IMR-90 (cell line): ENCODE measurements around the gene PACS1. TPM values are rescaled to one million over a fixed set of nuclear protein-coding genes. Genes with fewer than 3 reads are reported as not detected.

Experiments
- ATAC-seq: fragments of 200-7000 bp; cut with Tn5 transposase; 2 replicates; pipeline ENCODE4 v1.9.1; 2020; ENCODE audit warnings: low read depth, mild to moderate bottlenecking, moderate library complexity
- BruUV-seq: library from RNA; stranded (reverse); fragments of 400-500 nt; replicated peaks from 2 replicates; lab custom pipeline; 2021; lab: Mats Ljungman, UMichigan
- CTCF ChIA-PET: fragments of 300-600 bp; formaldehyde crosslinking; extraction: SDS; loops from one replicate; lab custom pipeline; 2021; ENCODE audit warnings: antibody characterized with exemption; lab: Yijun Ruan, JAX
- POLR2A ChIA-PET: fragments of 300-600 bp; sonication (Branson Sonifier 250); formaldehyde crosslinking; loops from one replicate; lab custom pipeline; 2022; ENCODE audit warnings: antibody characterized with exemption; ENCODE audit not compliant: unreplicated experiment; lab: Charles Lee
- DNase-seq: peaks from one replicate; pipeline ENCODE4 v3.0.0; 2013
- H2AFZ ChIP-seq: replicated peaks from 2 replicates; pipeline ENCODE3; 2013; ENCODE audit warnings: low read length, mild to moderate bottlenecking; ENCODE audit not compliant: poor library complexity
- H2AK5ac ChIP-seq: 2 replicates; pipeline ENCODE4 v1.6.1; 2013; ENCODE audit warnings: low read depth, low read length, inconsistent platforms
- H2AK9ac ChIP-seq: replicated peaks from 2 replicates; pipeline ENCODE3; 2013; ENCODE audit warnings: mild to moderate bottlenecking, low read depth, low read length, moderate library complexity; ENCODE audit not compliant: poor library complexity
- H2BK120ac ChIP-seq: 2 replicates; pipeline ENCODE4 v1.6.1; 2013; ENCODE audit warnings: low read depth, low read length, inconsistent platforms
- H2BK15ac ChIP-seq: 3 replicates; pipeline ENCODE4 v1.6.1; 2013; ENCODE audit warnings: low read depth, low read length, inconsistent platforms
- H2BK20ac ChIP-seq: 2 replicates; pipeline ENCODE4 v1.6.1; 2013; ENCODE audit warnings: low read depth, mild to moderate bottlenecking, inconsistent platforms, low read length, moderate library complexity
- H2BK5ac ChIP-seq: 2 replicates; pipeline ENCODE4 v1.6.1; 2013; ENCODE audit warnings: mild to moderate bottlenecking, low read depth, low read length, inconsistent platforms; ENCODE audit not compliant: poor library complexity, severe bottlenecking
- H3K14ac ChIP-seq: replicated peaks from 2 replicates; pipeline ENCODE4 v1.6.1; 2013; ENCODE audit warnings: low read depth, low read length, inconsistent platforms
- H3K18ac ChIP-seq: 2 replicates; pipeline ENCODE4 v1.6.1; 2013; ENCODE audit warnings: low read depth, low read length, control low read depth
- H3K23ac ChIP-seq: 2 replicates; pipeline ENCODE4 v1.6.1; 2013; ENCODE audit warnings: low read depth, low read length, inconsistent platforms
- H3K27ac ChIP-seq: 2 replicates; pipeline ENCODE4 v1.5.1; 2013; ENCODE audit warnings: mild to moderate bottlenecking, control low read depth, low read length; ENCODE audit not compliant: insufficient read depth
- H3K27me3 ChIP-seq: 2 replicates; pipeline ENCODE4 v1.6.1; 2013; ENCODE audit warnings: low read length; ENCODE audit not compliant: control insufficient read depth, insufficient read depth
- H3K36me3 ChIP-seq: 2 replicates; pipeline ENCODE4 v1.6.1; 2013; ENCODE audit warnings: low read length, mixed read lengths; ENCODE audit not compliant: control insufficient read depth, insufficient read depth
- H3K4ac ChIP-seq: 2 replicates; pipeline ENCODE4 v1.6.1; 2013; ENCODE audit warnings: low read depth, low read length, inconsistent platforms
- H3K4me1 ChIP-seq: 2 replicates; pipeline ENCODE4 v1.6.1; 2013; ENCODE audit warnings: low read length, mixed read lengths; ENCODE audit not compliant: control insufficient read depth, insufficient read depth
- H3K4me2 ChIP-seq: 2 replicates; pipeline ENCODE4 v1.6.1; 2013; ENCODE audit warnings: low read depth, mild to moderate bottlenecking, control low read depth, low read length, moderate library complexity
- H3K4me3 ChIP-seq: 2 replicates; pipeline ENCODE4 v1.5.1; 2013; ENCODE audit warnings: low read depth, mild to moderate bottlenecking, control low read depth, low read length, moderate library complexity; ENCODE audit not compliant: insufficient read depth
- H3K56ac ChIP-seq: 2 replicates; pipeline ENCODE4 v1.6.1; 2013; ENCODE audit warnings: low read length, inconsistent platforms; ENCODE audit not compliant: insufficient read depth; ENCODE audit errors: extremely low read depth
- H3K79me1 ChIP-seq, 2 experiments: 2 replicates each; pipeline ENCODE4 v1.6.1; 2013; ENCODE audit warnings: low read length in 2 of 2, inconsistent platforms in 1 of 2, low read depth in 1 of 2
- H3K9ac ChIP-seq: 2 replicates; pipeline ENCODE4 v1.6.1; 2013; ENCODE audit warnings: low read depth, low read length, control low read depth
- H3K9me1 ChIP-seq: 2 replicates; pipeline ENCODE4 v1.6.1; 2013; ENCODE audit warnings: low read length, inconsistent platforms; ENCODE audit not compliant: insufficient read depth
- H3K9me3 ChIP-seq: 2 replicates; pipeline ENCODE4 v1.6.1; 2013; ENCODE audit warnings: low read length; ENCODE audit not compliant: control insufficient read depth, insufficient read depth
- H4K20me1 ChIP-seq: 2 replicates; pipeline ENCODE4 v1.6.1; 2013; ENCODE audit warnings: low read length, inconsistent platforms; ENCODE audit not compliant: insufficient read depth
- H4K5ac ChIP-seq: 2 replicates; pipeline ENCODE4 v1.6.1; 2013; ENCODE audit warnings: mild to moderate bottlenecking, low read depth, low read length, control low read depth
- H4K8ac ChIP-seq, 2 experiments: 2 replicates each; pipeline ENCODE4 v1.6.1; 2013; ENCODE audit warnings: low read depth in 2 of 2, low read length in 2 of 2, control low read depth in 1 of 2, inconsistent platforms in 1 of 2
- H4K91ac ChIP-seq: 2 replicates; pipeline ENCODE4 v1.6.1; 2013; ENCODE audit warnings: low read depth, low read length, inconsistent platforms; ENCODE audit not compliant: insufficient read depth
- BHLHE40 ChIP-seq: fragments of 150-350 bp; IDR thresholded peaks from 2 replicates; pipeline ENCODE4 v1.6.1; 2016; ENCODE audit warnings: mild to moderate bottlenecking, low read depth, low read length
- CEBPB ChIP-seq: IDR thresholded peaks from 2 replicates; pipeline ENCODE4 v1.6.1; 2012; ENCODE audit warnings: low read depth, low read length, improper control_type of control experiment
- CHD1 ChIP-seq: IDR thresholded peaks from 2 replicates; pipeline ENCODE4 v1.6.1; 2012; ENCODE audit warnings: low read depth, low read length, improper control_type of control experiment
- CTCF ChIP-seq: conservative IDR thresholded peaks from 2 replicates; pipeline ENCODE4 v1.5.1; 2012; ENCODE audit warnings: mild to moderate bottlenecking, low read depth, low read length, improper control_type of control experiment
- FOS ChIP-seq: fragments of 150-350 bp; IDR thresholded peaks from 2 replicates; pipeline ENCODE4 v1.6.1; 2016; ENCODE audit warnings: low read depth, low read length
- MAFK ChIP-seq: IDR thresholded peaks from 2 replicates; pipeline ENCODE4 v1.6.1; 2012; ENCODE audit warnings: low read depth, low read length, improper control_type of control experiment
- MAZ ChIP-seq: IDR thresholded peaks from 2 replicates; pipeline ENCODE4 v1.6.1; 2012; ENCODE audit warnings: low read depth, mild to moderate bottlenecking, low read length, improper control_type of control experiment, moderate library complexity, borderline replicate concordance
- MXI1 ChIP-seq: IDR thresholded peaks from 2 replicates; pipeline ENCODE4 v1.6.1; 2012; ENCODE audit warnings: low read depth, mild to moderate bottlenecking, low read length, moderate library complexity, borderline replicate concordance
- NFE2L2 ChIP-seq: fragments of 150-350 bp; IDR thresholded peaks from 2 replicates; pipeline ENCODE4 v1.6.1; 2016; ENCODE audit warnings: low read depth, mild to moderate bottlenecking, low read length
- POLR2A ChIP-seq: IDR thresholded peaks from 2 replicates; pipeline ENCODE4 v1.6.1; 2012; ENCODE audit warnings: mild to moderate bottlenecking, low read depth, low read length
- RAD21 ChIP-seq: IDR thresholded peaks from 2 replicates; pipeline ENCODE4 v1.6.1; 2012; ENCODE audit warnings: low read length, improper control_type of control experiment
- RCOR1 ChIP-seq: IDR thresholded peaks from 2 replicates; pipeline ENCODE4 v1.6.1; 2012; ENCODE audit warnings: mild to moderate bottlenecking, low read length, improper control_type of control experiment; ENCODE audit not compliant: insufficient replicate concordance
- RFX5 ChIP-seq: IDR thresholded peaks from 2 replicates; pipeline ENCODE4 v1.8.0; 2012; ENCODE audit warnings: low read depth, mild to moderate bottlenecking, low read length, moderate library complexity
- SMC3 ChIP-seq: fragments of 150-350 bp; IDR thresholded peaks from 2 replicates; pipeline ENCODE4 v1.6.1; 2016; ENCODE audit warnings: low read depth, mild to moderate bottlenecking, antibody characterized with exemption, low read length, moderate library complexity
- USF2 ChIP-seq: fragments of 150-350 bp; IDR thresholded peaks from 2 replicates; pipeline ENCODE4 v1.6.1; 2017; ENCODE audit warnings: mild to moderate bottlenecking, antibody characterized with exemption, low read length, low read depth
- WGBS, 2 experiments: methylation state at CpG; one replicate each; pipeline versions ENCODE4 v1.1.5 to v1.1.7; 2013; ENCODE audit warnings: missing lambda C conversion rate in 2 of 2; ENCODE audit not compliant: insufficient read length in 1 of 2; ENCODE audit errors: extremely low coverage in 2 of 2; 5-methylcytosine and 5-hydroxymethylcytosine counted together
- dilution Hi-C: fragments of 300-500 bp; cut with HindIII; formaldehyde crosslinking; loops from one replicate; pipeline ENCODE4 v1.14.3; 2018; ENCODE audit warnings: low sequenced_read_pairs; ENCODE audit not compliant: unreplicated experiment
- in situ Hi-C: fragments of 300-500 bp; cut with MboI; formaldehyde crosslinking; loops from 3 replicates; pipeline ENCODE4 v1.14.3; 2019; ENCODE audit warnings: low sequenced_read_pairs, inconsistent platforms, mixed read lengths
- intact Hi-C: fragments of 100-400 bp; cut with micrococcal nuclease; formaldehyde crosslinking; loops from 2 replicates; pipeline ENCODE4 v1.10.0; 2022
- polyA plus RNA-seq, 3 experiments: library from polyadenylated mRNA; depleted of rRNA; stranded (reverse); fragments of >200 nt; gene quantifications; 2 replicates each; pipeline ENCODE4 v1.2.3, GENCODE V29; 2012; ENCODE audit warnings: low replicate concordance in 1 of 3
- total RNA-seq: library from RNA; depleted of rRNA; stranded (reverse); fragments of >200 nt; gene quantifications from 2 replicates; pipeline ENCODE4 v1.2.3, GENCODE V29; 2012

PACS1 gene
- total and polyA plus RNA-seq, 2 of the 4 experiments (the other 2 are of a cell fraction), result 7.3 to 32.0 TPM

- TF ChIP-seq CEBPB, result no peak
Observed at GRCh38 chr11:66036334-66036710, 33.8 kb upstream of the PACS1 start (continued).

GRCh38 chr11:66037327-66037726 is 32.7 kb upstream of the PACS1 start:
- H4K91ac ChIP-seq, result no peak overlapping the region
- H3K9ac ChIP-seq, result no peak overlapping the region
- H2AK5ac ChIP-seq, result no peak overlapping the region
- no peak overlapping the region for H3K14ac ChIP-seq
- no CpG with 5 or more reads among the region's 3 CpGs for WGBS, 2 experiments
- dilution Hi-C loops (no loop called here), intact Hi-C loops (no loop called here), in situ Hi-C loops (no loop called here)
- no peak overlapping the region for H2AK9ac ChIP-seq
- H2AFZ ChIP-seq, result no peak overlapping the region
- no peak overlapping the region for H4K8ac ChIP-seq
- ChIA-PET POLR2A (interaction anchor here (0.5 kb wide), 1 partner anchor 45 kb away, joined by 3 read pairs; no protein-coding TSS in a partner anchor), CTCF (no interaction called here)
- no peaks in the 10 kb centered on the region for H3K9me1 ChIP-seq
- ATAC-seq (no peak), DNase-seq (no peak)
- H3K79me1 ChIP-seq, result no peaks in the 10 kb centered on the region
- H3K4ac ChIP-seq, result no peak overlapping the region
- no peak overlapping the region for H3K18ac ChIP-seq
- H4K5ac ChIP-seq, result no peak overlapping the region
- 0 out of 2 replicates have a peak, but pooled peaks cover 3% of the 10 kb centered on the region for H4K20me1 ChIP-seq
- H2BK15ac ChIP-seq, result no peak overlapping the region
- H3K9me3 ChIP-seq, result peaks cover 7% of the 10 kb centered on the region; the same call in 1 of the 2 replicates
- no peak overlapping the region for H2BK120ac ChIP-seq
- no peak overlapping the region for H3K4me2 ChIP-seq
- H3K56ac ChIP-seq, result no peak overlapping the region
- H2BK20ac ChIP-seq, result no peak overlapping the region
- H3K36me3 ChIP-seq, result no peaks in the 10 kb centered on the region
- no peak overlapping the region for H3K27ac ChIP-seq
- no TSS peak for BruUV-seq
- no peak for TF ChIP-seq SMC3
- no peak for TF ChIP-seq RFX5
- no peak for TF ChIP-seq FOS
- no peak for TF ChIP-seq MXI1
- TF ChIP-seq CTCF, result no peak
- no peak for TF ChIP-seq MAFK
- no peak for TF ChIP-seq RCOR1
- TF ChIP-seq RAD21, result no peak
- no peak for TF ChIP-seq CEBPB
- no peak for TF ChIP-seq USF2
- no peak for TF ChIP-seq POLR2A
- no peak for TF ChIP-seq NFE2L2
- no peak for TF ChIP-seq MAZ
- TF ChIP-seq BHLHE40, result no peak
- TF ChIP-seq CHD1, result no peak
- H3K27me3 ChIP-seq, result peaks cover 14% of the 10 kb centered on the region
- no peak overlapping the region for H3K23ac ChIP-seq
- H3K4me3 ChIP-seq, result no peak overlapping the region
- no peaks in the 10 kb centered on the region; the same call in 1 of the 2 replicates for H3K4me1 ChIP-seq
- no peak overlapping the region for H2BK5ac ChIP-seq
